ENCODE data around the gene PLCB1.

The PLCB1 gene

GRCh38 chr20:8115436-8115835 lies 16.6 kb upstream of the PLCB1 start:
- H3K36me3 ChIP-seq (ENCODE audit: insufficient read depth): no peaks in the 10 kb centered on the region
- H3K4me1 ChIP-seq (ENCODE audit: low read depth, poor library complexity, severe bottlenecking): no peaks in the 10 kb centered on the region
- no peak overlapping the region for H3K4me2 ChIP-seq
- no peak overlapping the region for H3K27ac ChIP-seq
- H2AFZ ChIP-seq (ENCODE audit: low read depth): no peak overlapping the region
- no peaks in the 10 kb centered on the region for H3K27me3 ChIP-seq (ENCODE audit: insufficient read depth, low read depth)
- no peaks in the 10 kb centered on the region for H3K79me2 ChIP-seq (ENCODE audit: insufficient read depth, low read depth)
- H3K9ac ChIP-seq: no peak overlapping the region
- no peaks in the 10 kb centered on the region for H4K20me1 ChIP-seq (ENCODE audit: insufficient read depth)
- TF ChIP-seq, protein P1, sequence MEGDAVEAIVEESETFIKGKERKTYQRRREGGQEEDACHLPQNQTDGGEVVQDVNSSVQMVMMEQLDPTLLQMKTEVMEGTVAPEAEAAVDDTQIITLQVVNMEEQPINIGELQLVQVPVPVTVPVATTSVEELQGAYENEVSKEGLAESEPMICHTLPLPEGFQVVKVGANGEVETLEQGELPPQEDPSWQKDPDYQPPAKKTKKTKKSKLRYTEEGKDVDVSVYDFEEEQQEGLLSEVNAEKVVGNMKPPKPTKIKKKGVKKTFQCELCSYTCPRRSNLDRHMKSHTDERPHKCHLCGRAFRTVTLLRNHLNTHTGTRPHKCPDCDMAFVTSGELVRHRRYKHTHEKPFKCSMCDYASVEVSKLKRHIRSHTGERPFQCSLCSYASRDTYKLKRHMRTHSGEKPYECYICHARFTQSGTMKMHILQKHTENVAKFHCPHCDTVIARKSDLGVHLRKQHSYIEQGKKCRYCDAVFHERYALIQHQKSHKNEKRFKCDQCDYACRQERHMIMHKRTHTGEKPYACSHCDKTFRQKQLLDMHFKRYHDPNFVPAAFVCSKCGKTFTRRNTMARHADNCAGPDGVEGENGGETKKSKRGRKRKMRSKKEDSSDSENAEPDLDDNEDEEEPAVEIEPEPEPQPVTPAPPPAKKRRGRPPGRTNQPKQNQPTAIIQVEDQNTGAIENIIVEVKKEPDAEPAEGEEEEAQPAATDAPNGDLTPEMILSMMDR (conservative IDR thresholded peaks at IDR 0.05; ENCODE audit: low read depth, low read length): no peak
- no peak overlapping the region for H3K4me3 ChIP-seq (IDR thresholded peaks at IDR 0.05; ENCODE audit: insufficient read depth, low read depth, low read length)

- Histone ChIP-seq H3K9ac (no peak overlapping the region), H3K36me3 (ENCODE audit: insufficient read depth) (no peaks in the 10 kb centered on the region), H3K4me1 (ENCODE audit: low read depth, poor library complexity, severe bottlenecking) (no peaks in the 10 kb centered on the region), H3K4me3 (IDR thresholded peaks at IDR 0.05; ENCODE audit: insufficient read depth, low read depth, low read length) (no peak overlapping the region), H2AFZ (ENCODE audit: low read depth) (no peak overlapping the region), H3K27ac (no peak overlapping the region), H4K20me1 (ENCODE audit: insufficient read depth) (no peaks in the 10 kb centered on the region), H3K79me2 (ENCODE audit: insufficient read depth, low read depth) (no peaks in the 10 kb centered on the region), H3K27me3 (ENCODE audit: insufficient read depth, low read depth) (no peaks in the 10 kb centered on the region), H3K4me2 (no peak overlapping the region)
- TF ChIP-seq, protein P1 (conservative IDR thresholded peaks at IDR 0.05; ENCODE audit: low read depth, low read length): no peak
Measured at GRCh38 chr20:8116067-8116811, 15.8 kb upstream of the PLCB1 start.

GRCh38 chr20:8117636-8118035 lies 14.4 kb upstream of the PLCB1 start:
- no peaks in the 10 kb centered on the region for H3K36me3 ChIP-seq (ENCODE audit: insufficient read depth)
- no peak overlapping the region for H3K9ac ChIP-seq
- no peaks in the 10 kb centered on the region for H4K20me1 ChIP-seq (ENCODE audit: insufficient read depth)
- no peak overlapping the region for H3K4me3 ChIP-seq (IDR thresholded peaks at IDR 0.05; ENCODE audit: insufficient read depth, low read depth, low read length)
- TF ChIP-seq, protein P1 (conservative IDR thresholded peaks at IDR 0.05; ENCODE audit: low read depth, low read length): no peak
- no peak overlapping the region for H3K4me2 ChIP-seq
- H3K79me2 ChIP-seq (ENCODE audit: insufficient read depth, low read depth): no peaks in the 10 kb centered on the region
- H2AFZ ChIP-seq (ENCODE audit: low read depth): no peak overlapping the region
- H3K27ac ChIP-seq: no peak overlapping the region
- H3K27me3 ChIP-seq (ENCODE audit: insufficient read depth, low read depth): no peaks in the 10 kb centered on the region
- H3K4me1 ChIP-seq (ENCODE audit: low read depth, poor library complexity, severe bottlenecking): no peaks in the 10 kb centered on the region

DNA sequence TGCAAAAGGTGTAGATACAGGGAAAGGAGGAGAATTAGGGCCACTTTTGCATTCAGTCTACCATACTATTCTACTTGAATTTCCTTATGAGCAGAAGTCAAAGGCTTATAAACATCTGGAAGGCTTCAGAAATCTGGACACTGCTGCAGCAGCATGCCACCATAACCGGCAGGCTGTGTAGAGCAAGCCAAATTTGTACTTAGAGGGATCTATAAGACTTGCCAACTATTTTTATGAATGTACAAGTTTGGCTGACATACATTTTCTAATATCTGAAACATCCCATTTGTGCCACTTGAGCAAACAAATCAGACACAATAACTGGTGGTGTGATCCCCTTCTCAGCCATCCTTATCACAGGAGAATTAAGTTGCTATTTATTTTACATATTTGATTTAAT lies 14.0 kb upstream of the PLCB1 start:
- Histone ChIP-seq H3K4me3 (IDR thresholded peaks at IDR 0.05; ENCODE audit: insufficient read depth, low read depth, low read length) (no peak overlapping the region), H2AFZ (ENCODE audit: low read depth) (no peak overlapping the region)

More for the DNA sequence above, 14.0 kb upstream of the PLCB1 start:
- no peak overlapping the region for H3K4me2 ChIP-seq
- no peaks in the 10 kb centered on the region for H3K79me2 ChIP-seq (ENCODE audit: insufficient read depth, low read depth)
- no peak overlapping the region for H3K9ac ChIP-seq
- TF ChIP-seq, protein P1 (conservative IDR thresholded peaks at IDR 0.05; ENCODE audit: low read depth, low read length): no peak
- no peaks in the 10 kb centered on the region for H4K20me1 ChIP-seq (ENCODE audit: insufficient read depth)
- H3K36me3 ChIP-seq (ENCODE audit: insufficient read depth): no peaks in the 10 kb centered on the region
- H3K27ac ChIP-seq: no peak overlapping the region
- H3K27me3 ChIP-seq (ENCODE audit: insufficient read depth, low read depth): no peaks in the 10 kb centered on the region
- H3K4me1 ChIP-seq (ENCODE audit: low read depth, poor library complexity, severe bottlenecking): no peaks in the 10 kb centered on the region

Measured in KMS-11 (cell line).